ENCODE results near the gene CYB5RL. TPM values are rescaled to one million over a fixed set of nuclear protein-coding genes. Genes with fewer than 3 reads are reported as not detected.
A peak's percentile ranks its signal among the peaks of the same experiment; 100 is the strongest.

Gene CYB5RL
- total RNA-seq, 4 donors from 2014 or later = 4.8 to 6.7 (median 5.5) TPM

DNA sequence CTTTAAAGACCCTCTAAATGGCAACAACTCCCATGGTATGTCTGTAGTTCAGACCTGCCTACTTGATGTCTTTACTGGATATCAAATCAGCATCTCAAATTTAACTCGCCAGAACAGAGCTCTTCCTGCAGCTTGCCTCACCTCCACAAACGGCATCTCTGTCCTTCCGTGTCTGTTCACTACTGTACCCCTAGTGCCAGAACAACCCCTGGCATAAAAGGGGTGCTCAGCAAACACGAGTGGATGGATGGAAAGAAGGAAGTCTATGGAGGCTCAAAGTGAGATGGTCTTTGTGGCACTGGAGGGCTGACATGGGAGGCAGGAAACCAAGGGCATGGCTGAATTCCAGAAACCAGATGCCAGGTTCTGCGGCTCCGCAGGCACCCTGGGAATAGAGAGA, 22.9 kb upstream of the CYB5RL start:
- WGBS, 2 donors = 71 to 78% methylated on average over 6 of the region's 6 CpGs
- Histone ChIP-seq H3K4me3 (no peak overlapping the region), H3K27ac (peak overlapping the region in 1 of 4 donors; percentile 4), H3K9me3 (no peaks in the 10 kb centered on the region), H3K27me3 (no peaks in the 10 kb centered on the region), H3K36me3 (peaks cover 0 to 35% (median 0%) of the 10 kb centered on the region in 3 donors), H3K4me1 (peaks cover 0 to 37% (median 14%) of the 10 kb centered on the region in 4 donors)
- TF ChIP-seq POLR2A (IDR thresholded peaks at IDR 0.05) (no peak), EP300 (IDR thresholded peaks at IDR 0.05) (no peak)
- DNase-seq (ENCODE audit: low spot score in 2 of 2) = no peak

DNA sequence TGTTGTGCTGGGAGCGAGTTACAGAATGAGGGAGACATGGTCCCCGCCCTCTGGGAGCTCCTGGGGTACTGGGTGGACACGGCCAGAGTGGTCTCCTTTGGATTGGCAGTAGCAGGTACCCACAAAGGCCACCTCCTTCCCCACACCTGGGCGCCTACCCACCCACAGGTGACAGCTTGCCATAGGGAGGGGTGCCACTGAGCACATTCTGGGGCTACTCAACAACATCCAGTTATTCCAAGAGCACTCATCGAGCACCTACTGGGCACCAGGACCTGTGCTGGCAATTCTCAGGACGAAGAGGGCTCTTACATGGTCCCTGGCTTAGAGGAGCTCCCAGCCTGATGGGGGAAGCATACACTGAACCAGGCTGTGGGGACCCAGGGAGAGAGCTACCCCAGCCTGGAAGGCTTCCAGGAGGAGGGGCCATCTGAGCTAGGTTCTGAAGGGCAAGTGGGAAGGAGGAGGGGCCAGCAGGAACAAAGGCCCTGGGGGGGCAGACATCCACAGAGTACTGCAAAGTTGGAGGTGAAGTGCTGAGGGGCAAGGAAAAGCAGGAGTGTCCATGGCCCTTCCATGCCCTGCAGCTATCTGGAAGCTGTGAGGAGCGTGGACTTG, 22.1 kb upstream of the CYB5RL start:
- peaks cover 0 to 29% (median 10%) of the 10 kb centered on the region in 4 donors for H3K4me1 ChIP-seq
- peaks cover 0 to 43% (median 4%) of the 10 kb centered on the region in 3 donors for H3K36me3 ChIP-seq
- no peaks in the 10 kb centered on the region for H3K27me3 ChIP-seq
- no peaks in the 10 kb centered on the region for H3K9me3 ChIP-seq
- no peak overlapping the region for H3K4me3 ChIP-seq
- TF ChIP-seq POLR2A (IDR thresholded peaks at IDR 0.05) (no peak), EP300 (IDR thresholded peaks at IDR 0.05) (no peak)
- TF ChIP-seq, protein P1, sequence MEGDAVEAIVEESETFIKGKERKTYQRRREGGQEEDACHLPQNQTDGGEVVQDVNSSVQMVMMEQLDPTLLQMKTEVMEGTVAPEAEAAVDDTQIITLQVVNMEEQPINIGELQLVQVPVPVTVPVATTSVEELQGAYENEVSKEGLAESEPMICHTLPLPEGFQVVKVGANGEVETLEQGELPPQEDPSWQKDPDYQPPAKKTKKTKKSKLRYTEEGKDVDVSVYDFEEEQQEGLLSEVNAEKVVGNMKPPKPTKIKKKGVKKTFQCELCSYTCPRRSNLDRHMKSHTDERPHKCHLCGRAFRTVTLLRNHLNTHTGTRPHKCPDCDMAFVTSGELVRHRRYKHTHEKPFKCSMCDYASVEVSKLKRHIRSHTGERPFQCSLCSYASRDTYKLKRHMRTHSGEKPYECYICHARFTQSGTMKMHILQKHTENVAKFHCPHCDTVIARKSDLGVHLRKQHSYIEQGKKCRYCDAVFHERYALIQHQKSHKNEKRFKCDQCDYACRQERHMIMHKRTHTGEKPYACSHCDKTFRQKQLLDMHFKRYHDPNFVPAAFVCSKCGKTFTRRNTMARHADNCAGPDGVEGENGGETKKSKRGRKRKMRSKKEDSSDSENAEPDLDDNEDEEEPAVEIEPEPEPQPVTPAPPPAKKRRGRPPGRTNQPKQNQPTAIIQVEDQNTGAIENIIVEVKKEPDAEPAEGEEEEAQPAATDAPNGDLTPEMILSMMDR (IDR thresholded peaks at IDR 0.05) = no peak
- 90 to 94% methylated on average over 7 of the region's 7 CpGs for WGBS, 2 donors
- no peak for DNase-seq (ENCODE audit: low spot score in 2 of 2)
- H3K27ac ChIP-seq = peak overlapping the region in 1 of 4 donors; percentile 4

DNA sequence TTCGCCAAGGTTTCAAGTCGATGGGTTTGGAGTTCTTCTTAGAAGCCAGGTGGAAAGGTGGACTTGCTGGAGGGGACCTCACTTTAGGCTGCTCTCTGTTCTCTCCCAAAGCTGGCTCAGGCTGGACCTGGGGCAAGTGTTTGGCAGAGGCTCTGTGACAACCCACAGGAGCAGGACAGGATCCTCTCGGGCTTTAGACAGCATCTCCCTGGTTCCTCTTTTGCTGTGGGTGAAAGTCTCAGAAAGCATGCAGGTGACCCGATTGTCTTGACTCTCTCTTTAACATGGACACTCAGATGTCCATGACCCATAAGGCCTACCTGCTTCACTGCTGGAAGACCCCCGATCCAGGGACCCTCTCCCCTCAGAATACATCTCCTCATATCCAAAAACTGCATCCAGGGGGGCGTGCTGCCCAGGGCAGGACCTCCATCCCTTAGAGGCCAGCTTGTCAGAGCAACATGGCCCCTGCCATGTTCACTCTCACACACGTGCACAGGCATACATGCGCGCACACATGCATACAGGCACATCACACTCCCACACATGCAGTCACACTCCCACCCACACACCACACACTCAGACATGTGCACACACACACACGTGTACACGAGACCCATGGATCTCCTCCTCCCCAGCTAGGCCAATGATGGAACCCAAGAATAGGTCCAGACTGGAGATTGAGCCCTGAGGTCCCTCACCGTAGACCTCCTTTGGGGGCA, 21.4 kb upstream of the CYB5RL start:
- no peak for DNase-seq (ENCODE audit: low spot score in 2 of 2)
- Histone ChIP-seq H3K36me3 (peaks cover 0 to 49% (median 10%) of the 10 kb centered on the region in 3 donors), H3K4me1 (peaks cover 0 to 25% (median 9%) of the 10 kb centered on the region in 4 donors), H3K27me3 (no peaks in the 10 kb centered on the region), H3K4me3 (no peak overlapping the region), H3K9me3 (no peaks in the 10 kb centered on the region), H3K27ac (peak overlapping the region in 3 of 4 donors; percentile 40 to 84 (median 77))
- no peak for TF ChIP-seq EP300 (IDR thresholded peaks at IDR 0.05)
- TF ChIP-seq, protein P1 (IDR thresholded peaks at IDR 0.05) = no peak
- TF ChIP-seq POLR2A (IDR thresholded peaks at IDR 0.05) = no peak
- WGBS, 2 donors = 81 to 86% methylated on average over 12 of the region's 12 CpGs

DNA sequence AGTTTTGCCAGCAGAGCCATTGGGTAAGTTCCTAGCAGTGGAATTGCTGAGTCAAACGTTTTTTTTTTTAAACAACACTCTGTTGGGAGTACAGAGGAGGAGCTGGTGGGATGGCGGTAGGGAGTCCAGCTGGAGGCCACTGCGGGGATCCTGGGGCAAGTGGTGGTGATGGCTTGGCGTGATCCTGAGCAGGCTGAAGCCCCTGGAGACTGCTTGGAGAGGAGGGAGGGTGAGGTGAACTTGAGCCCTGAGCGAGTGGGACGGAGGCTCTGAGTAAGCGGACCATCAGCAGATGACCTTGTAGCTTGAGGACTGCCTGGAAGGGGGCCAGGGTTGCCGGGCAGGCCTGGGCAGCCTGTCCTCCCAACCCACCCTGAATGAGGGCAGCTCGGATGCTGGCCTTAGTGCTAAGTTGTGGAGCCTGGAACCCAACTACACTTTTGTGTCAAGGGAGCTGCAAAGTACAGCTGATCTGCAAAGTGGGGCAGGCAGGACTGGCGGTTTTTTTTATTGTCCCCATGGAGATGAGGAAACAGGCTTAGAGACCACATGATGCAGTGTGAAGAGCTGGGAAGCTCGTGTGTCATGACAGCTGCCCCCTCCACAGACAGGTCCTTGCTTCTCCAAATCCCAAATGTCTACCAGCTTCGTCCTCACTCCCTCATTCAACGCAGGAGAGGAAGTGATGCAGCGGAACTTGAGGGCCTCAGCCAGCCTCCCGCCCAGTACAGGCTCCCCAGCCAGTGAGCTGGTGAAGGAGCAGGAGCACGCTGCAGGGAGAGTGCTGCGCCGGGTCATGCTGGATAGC, 20.4 kb upstream of the CYB5RL start:
- peaks cover 0 to 52% (median 21%) of the 10 kb centered on the region in 3 donors for H3K36me3 ChIP-seq
- H3K4me1 ChIP-seq = peaks cover 0 to 25% (median 9%) of the 10 kb centered on the region in 4 donors
- peak overlapping the region; percentile 25 to 84 (median 58) for H3K27ac ChIP-seq
- H3K9me3 ChIP-seq = no peaks in the 10 kb centered on the region
- WGBS, 2 donors = 37 to 44% methylated on average over 18 of the region's 18 CpGs
- no peak overlapping the region for H3K4me3 ChIP-seq
- DNase-seq (ENCODE audit: low spot score in 2 of 2) = peak; percentile 32 to 37
- no peak for TF ChIP-seq EP300 (IDR thresholded peaks at IDR 0.05)
- TF ChIP-seq, protein P1 (IDR thresholded peaks at IDR 0.05) = no peak
- no peak for TF ChIP-seq POLR2A (IDR thresholded peaks at IDR 0.05)
- no peaks in the 10 kb centered on the region for H3K27me3 ChIP-seq

DNA sequence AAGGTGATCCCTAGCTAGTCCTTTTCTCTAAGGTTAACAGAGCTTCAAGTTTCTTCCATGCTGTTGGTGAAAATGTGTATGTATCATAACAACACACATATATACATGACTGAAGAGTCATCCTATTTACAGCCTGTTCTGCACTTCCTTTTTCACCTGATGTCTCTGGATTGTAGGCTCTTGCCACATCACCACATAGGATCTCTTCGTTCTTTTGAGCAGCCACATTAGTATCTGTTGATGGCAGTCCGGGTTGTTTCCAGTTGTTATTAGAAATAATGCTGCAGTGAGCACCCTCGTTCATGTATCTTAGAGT, 19.8 kb upstream of the CYB5RL start:
- Histone ChIP-seq H3K9me3 (no peaks in the 10 kb centered on the region), H3K27me3 (no peaks in the 10 kb centered on the region), H3K4me3 (no peak overlapping the region), H3K36me3 (peaks cover 0 to 58% (median 23%) of the 10 kb centered on the region in 3 donors), H3K27ac (peak overlapping the region; percentile 25 to 84 (median 75)), H3K4me1 (peaks cover 0 to 25% (median 9%) of the 10 kb centered on the region in 4 donors)
- DNase-seq (ENCODE audit: low spot score in 2 of 2) = no peak
- 42 to 48% methylated on average over 3 of the region's 3 CpGs for WGBS, 2 donors
- TF ChIP-seq, protein P1 (IDR thresholded peaks at IDR 0.05) = no peak
- no peak for TF ChIP-seq POLR2A (IDR thresholded peaks at IDR 0.05)
